DMS 273 (cell line): Measurements from ENCODE around the gene GJA1.
"Not testable (repeated sequence)": the region's sequence is repeated elsewhere in the genome, so short reads cannot be mapped to it uniquely, and the experiment has no call there.

Source experiments
- DNase-seq: peaks from one replicate; lab custom pipeline; 2025; ENCODE audit not compliant: unreplicated experiment; lab: John Stamatoyannopoulos, UW

Gene GJA1

GRCh38 chr6:121436960-121437850 lies 1.8 kb downstream of the GJA1 start:
- peak; percentile 28 for DNase-seq

- peak; percentile 12 for DNase-seq
Measured at GRCh38 chr6:121437851-121438651, 2.6 kb downstream of the GJA1 start.

GRCh38 chr6:121438869-121439268 lies 3.4 kb downstream of the GJA1 start:
- DNase-seq, result no peak

GRCh38 chr6:121439475-121439874 lies 4.0 kb downstream of the GJA1 start:
- no peak for DNase-seq

- no peak for DNase-seq
Measured at GRCh38 chr6:121439926-121440325, 4.5 kb downstream of the GJA1 start.

- no peak for DNase-seq
Measured at GRCh38 chr6:121441477-121441876, 6.0 kb downstream of the GJA1 start.

- DNase-seq, result no peak
Measured at GRCh38 chr6:121442576-121442975, 7.1 kb downstream of the GJA1 start.

- DNase-seq, result no peak
Measured at GRCh38 chr6:121443971-121444541, 8.6 kb downstream of the GJA1 start.

GRCh38 chr6:121446705-121447104 lies 11.3 kb downstream of the GJA1 start:
- DNase-seq, result not testable (repeated sequence)

GRCh38 chr6:121447746-121448145 lies 12.3 kb downstream of the GJA1 start:
- not testable (repeated sequence) for DNase-seq

- not testable (repeated sequence) for DNase-seq
Measured at GRCh38 chr6:121448528-121448927, 13.1 kb downstream of the GJA1 start.

- DNase-seq, result no peak
Measured at GRCh38 chr6:121449331-121449730, 13.9 kb downstream of the GJA1 start.

GRCh38 chr6:121450242-121450641 lies 14.8 kb downstream of the GJA1 start:
- DNase-seq, result no peak

- no peak for DNase-seq
Measured at GRCh38 chr6:121451250-121451649, 15.8 kb downstream of the GJA1 start.

GRCh38 chr6:121453191-121453590 lies 17.7 kb downstream of the GJA1 start:
- DNase-seq, result no peak

- DNase-seq, result no peak
Measured at GRCh38 chr6:121460170-121460569, 24.7 kb downstream of the GJA1 start.

- DNase-seq, result no peak
Measured at GRCh38 chr6:121463087-121463486, 27.6 kb downstream of the GJA1 start.

- DNase-seq, result no peak
Measured at GRCh38 chr6:121465101-121465500, 29.7 kb downstream of the GJA1 start.

GRCh38 chr6:121479486-121480098 lies 44.1 kb downstream of the GJA1 start:
- no peak for DNase-seq

GRCh38 chr6:121480099-121480713 lies 44.8 kb downstream of the GJA1 start:
- DNase-seq, result no peak
